Thyroid gland (tissue), 4 donors: ENCODE measurements around the gene PSMC3. TPM values are rescaled to one million over a fixed set of nuclear protein-coding genes. Genes with fewer than 3 reads are reported as not detected.

Experiments used
- DNase-seq, 2 donors: peaks; one replicate each; pipeline ENCODE4 v3.0.0-alpha.2; 2019
- H3K27ac ChIP-seq, 3 donors: fragments of 200-600 bp; sonication (generic); 1 replicate in 2 of 3; 2 replicates in 1 of 3; pipeline ENCODE4 v1.5.1; 2016 to 2019; ENCODE audit warnings: mild to moderate bottlenecking in 1 of 3, moderate library complexity in 1 of 3
- H3K27me3 ChIP-seq: fragments of 200-600 bp; sonication (generic); one replicate; pipeline ENCODE4 v1.5.1; 2019
- H3K36me3 ChIP-seq, 2 donors: fragments of 200-600 bp; sonication (generic); one replicate each; pipeline ENCODE4 v1.5.1; 2016 to 2019
- H3K4me1 ChIP-seq, 2 donors: fragments of 200-600 bp; sonication (generic); one replicate each; pipeline ENCODE4 v1.5.1; 2017 to 2019
- H3K4me3 ChIP-seq, 3 donors: fragments of 200-600 bp; sonication (generic); replicated peaks in 1 of 3; 1 replicate in 2 of 3; 2 replicates in 1 of 3; pipeline ENCODE4 v1.5.1; 2016; ENCODE audit warnings: mild to moderate bottlenecking in 1 of 3
- H3K9me3 ChIP-seq: fragments of 200-600 bp; sonication (generic); one replicate; pipeline ENCODE4 v1.5.1; 2017
- POLR2A ChIP-seq, 2 donors: fragments of 450-650 bp; IDR thresholded peaks; one replicate each; pipeline ENCODE4 v1.6.1; 2017; ENCODE audit warnings: antibody characterized with exemption in 2 of 2, mild to moderate bottlenecking in 2 of 2, moderate library complexity in 1 of 2
- WGBS, 2 donors: methylation state at CpG; one replicate each; pipeline ENCODE4 v1.1.5; 2017; 5-methylcytosine and 5-hydroxymethylcytosine counted together
- intact Hi-C: fragments of 100-400 bp; cut with DNase I; formaldehyde crosslinking; loops from one replicate; pipeline ENCODE4 v1.15.1; 2023
- total RNA-seq, 4 donors: library from RNA; depleted of rRNA; stranded (reverse); fragments of >200 nt; gene quantifications; one replicate each; pipeline ENCODE4 v1.2.3, GENCODE V29; 2016
- TF ChIP-seq, protein P1 (sequence below), 6 experiments: fragments of 200-600 bp in 3 of 6; fragments of 450-650 bp in 3 of 6; sonication (generic) in 3 of 6; IDR thresholded peaks; one replicate each; pipeline ENCODE4 v1.5.1; 2016 to 2019; ENCODE audit warnings: antibody characterized with exemption in 6 of 6, mild to moderate bottlenecking in 2 of 6, inconsistent platforms in 1 of 6, moderate library complexity in 1 of 6

Gene PSMC3
- total RNA-seq, 4 donors from 2014 or later, result 92.7 to 240 (median 123) TPM

DNA sequence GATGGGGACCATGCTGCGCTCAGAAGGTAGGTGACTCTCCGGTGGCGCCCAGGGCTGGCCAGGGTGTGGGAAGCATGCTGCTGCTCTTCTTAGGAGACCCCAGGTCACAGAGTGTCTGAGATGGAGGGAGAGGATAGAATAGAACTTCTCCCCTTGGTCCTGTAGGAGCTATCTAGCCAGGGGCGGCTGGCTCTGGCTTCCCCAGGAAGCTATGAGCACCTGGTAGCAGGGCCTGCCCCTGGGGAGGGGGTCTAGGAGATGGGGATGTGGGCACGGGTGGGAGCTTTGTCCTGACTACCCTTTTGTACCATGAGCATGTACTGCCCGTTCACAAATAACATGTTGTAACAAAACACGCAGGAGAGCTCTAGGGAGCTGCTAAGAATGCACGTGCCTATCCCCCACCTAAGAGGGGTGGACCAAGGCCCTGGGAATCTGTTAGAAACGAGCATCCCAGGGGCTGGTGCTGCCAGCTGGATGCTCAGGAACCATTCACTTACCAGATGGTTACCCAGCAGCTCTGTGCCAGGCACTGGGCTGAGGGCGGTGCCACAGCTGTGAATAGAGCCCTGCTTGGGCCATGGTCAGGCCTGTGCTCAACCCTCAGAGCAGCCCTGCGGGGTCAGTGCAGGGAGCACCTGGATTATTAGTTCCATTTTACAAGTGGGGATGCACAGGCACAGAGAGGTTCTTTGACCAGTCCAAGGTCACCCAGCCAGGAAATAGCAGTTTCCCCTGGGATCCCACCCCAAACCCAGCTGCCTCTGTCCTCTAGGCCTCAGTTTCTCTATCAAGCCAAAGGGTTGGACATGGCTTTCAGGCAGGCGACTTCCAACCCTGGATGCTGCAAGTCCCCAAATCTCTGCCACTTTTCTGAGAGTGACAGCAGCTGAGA, 15.6 kb downstream of the PSMC3 start:
- Histone ChIP-seq H3K27ac (peak overlapping the region in 2 of 3 donors; percentile 33 to 93), H3K4me3 (no peak overlapping the region), H3K4me1 (peaks cover 26 to 39% of the 10 kb centered on the region in 2 donors), H3K9me3 (no peaks in the 10 kb centered on the region), H3K27me3 (no peaks in the 10 kb centered on the region), H3K36me3 (peaks cover 16 to 21% of the 10 kb centered on the region in 2 donors)
- intact Hi-C loops, result no loop called here
- TF ChIP-seq, protein P1, sequence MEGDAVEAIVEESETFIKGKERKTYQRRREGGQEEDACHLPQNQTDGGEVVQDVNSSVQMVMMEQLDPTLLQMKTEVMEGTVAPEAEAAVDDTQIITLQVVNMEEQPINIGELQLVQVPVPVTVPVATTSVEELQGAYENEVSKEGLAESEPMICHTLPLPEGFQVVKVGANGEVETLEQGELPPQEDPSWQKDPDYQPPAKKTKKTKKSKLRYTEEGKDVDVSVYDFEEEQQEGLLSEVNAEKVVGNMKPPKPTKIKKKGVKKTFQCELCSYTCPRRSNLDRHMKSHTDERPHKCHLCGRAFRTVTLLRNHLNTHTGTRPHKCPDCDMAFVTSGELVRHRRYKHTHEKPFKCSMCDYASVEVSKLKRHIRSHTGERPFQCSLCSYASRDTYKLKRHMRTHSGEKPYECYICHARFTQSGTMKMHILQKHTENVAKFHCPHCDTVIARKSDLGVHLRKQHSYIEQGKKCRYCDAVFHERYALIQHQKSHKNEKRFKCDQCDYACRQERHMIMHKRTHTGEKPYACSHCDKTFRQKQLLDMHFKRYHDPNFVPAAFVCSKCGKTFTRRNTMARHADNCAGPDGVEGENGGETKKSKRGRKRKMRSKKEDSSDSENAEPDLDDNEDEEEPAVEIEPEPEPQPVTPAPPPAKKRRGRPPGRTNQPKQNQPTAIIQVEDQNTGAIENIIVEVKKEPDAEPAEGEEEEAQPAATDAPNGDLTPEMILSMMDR (IDR thresholded peaks at IDR 0.05), result no peak
- no peak for TF ChIP-seq POLR2A (IDR thresholded peaks at IDR 0.05)
- DNase-seq, result no peak
- WGBS, 2 donors, result 72 to 81% methylated on average over 9 to 10 of the region's 12 CpGs

DNA sequence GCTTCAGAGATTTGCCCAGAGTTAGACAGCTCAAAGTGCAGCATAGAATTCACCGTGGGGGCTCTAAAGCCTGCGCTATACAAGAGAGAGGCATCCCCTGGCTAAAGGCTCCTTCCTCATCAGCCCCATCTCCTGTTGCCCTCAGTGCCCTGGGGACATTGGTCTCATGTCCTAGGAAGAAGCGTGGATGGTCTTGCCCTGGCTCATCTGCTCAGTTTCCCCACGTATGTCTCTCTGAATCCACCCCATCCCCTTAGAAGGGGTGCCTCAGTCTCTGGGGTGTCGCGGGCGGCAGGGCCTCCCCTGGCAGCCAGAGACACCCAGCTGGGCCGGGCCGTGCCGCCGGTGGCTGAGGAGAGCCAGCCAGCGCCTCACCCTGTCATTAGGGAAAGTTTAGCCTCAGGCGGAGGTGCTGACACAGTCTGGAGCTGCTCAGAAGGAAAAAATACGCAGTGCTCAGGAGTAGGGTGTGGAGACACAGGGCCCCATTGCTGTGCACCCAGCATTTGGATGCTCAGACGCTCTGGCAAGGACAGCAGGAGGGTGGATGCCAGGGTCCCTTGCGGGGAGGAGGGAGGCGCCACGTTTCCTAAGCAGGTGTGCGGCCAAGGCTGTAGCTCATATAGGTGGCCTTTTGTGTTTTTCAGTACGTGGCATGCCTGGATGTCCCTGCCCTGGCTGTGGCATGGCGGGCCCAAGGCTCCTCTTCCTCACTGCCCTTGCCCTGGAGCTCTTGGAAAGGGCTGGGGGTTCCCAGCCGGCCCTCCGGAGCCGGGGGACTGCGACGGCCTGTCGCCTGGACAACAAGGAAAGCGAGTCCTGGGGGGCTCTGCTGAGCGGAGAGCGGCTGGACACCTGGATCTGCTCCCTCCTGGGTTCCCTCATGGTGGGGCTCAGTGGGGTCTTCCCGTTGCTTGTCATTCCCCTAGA, 16.5 kb downstream of the PSMC3 start:
- 81 to 89% methylated on average over 15 to 21 of the region's 31 CpGs for WGBS, 2 donors
- peaks cover 22 to 32% of the 10 kb centered on the region in 2 donors for H3K4me1 ChIP-seq
- H3K36me3 ChIP-seq, result peaks cover 14% of the 10 kb centered on the region in 2 donors
- no peak for DNase-seq
- H3K27me3 ChIP-seq, result no peaks in the 10 kb centered on the region
- peak overlapping the region; percentile 83 to 93 (median 89) for H3K27ac ChIP-seq
- intact Hi-C loops, result no loop called here
- TF ChIP-seq, protein P1 (IDR thresholded peaks at IDR 0.05), result no peak
- no peak for TF ChIP-seq POLR2A (IDR thresholded peaks at IDR 0.05)
- no peaks in the 10 kb centered on the region for H3K9me3 ChIP-seq
- H3K4me3 ChIP-seq, result peak overlapping the region in 1 of 3 donors; percentile 61

DNA sequence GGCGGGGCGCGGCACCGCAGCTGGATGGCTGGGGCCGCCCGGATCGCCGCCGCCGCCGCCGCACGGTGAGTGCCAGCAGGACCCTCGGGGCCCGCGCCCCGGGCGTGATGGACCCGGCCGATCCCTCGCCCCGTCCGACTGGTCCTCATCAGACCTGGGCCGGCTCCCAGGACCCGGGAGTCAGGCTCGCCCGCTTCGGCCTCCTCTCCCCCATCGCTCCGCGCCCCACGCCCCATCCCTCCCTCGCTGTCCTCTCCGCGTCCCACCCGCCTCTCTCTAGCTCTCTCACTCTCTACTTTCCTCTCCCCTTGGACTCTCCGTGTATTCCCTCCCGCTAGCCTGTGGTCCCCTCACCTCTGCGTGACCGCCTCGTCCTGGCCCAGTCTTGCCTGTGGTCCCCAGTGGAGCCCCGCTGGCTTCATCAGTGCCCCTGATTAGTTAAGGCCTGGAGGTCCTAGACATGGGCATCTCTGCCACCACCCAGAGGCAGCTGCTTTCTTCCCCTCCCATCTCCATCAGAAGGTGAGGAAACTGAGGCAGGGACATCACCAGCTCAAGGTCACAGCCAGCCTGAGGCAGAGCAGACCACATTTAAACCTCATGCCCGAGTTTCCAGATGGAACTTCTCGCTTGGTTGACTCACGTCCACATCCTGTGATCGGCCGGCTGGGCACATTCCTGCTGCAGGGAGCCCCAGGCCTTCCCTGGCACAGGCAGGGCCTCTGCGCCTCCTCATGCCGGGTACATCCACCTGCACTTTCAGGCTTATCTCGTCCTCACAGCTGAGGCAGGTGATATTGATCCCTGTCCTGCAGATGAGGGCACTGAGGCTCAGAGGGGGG, 17.4 kb downstream of the PSMC3 start:
- TF ChIP-seq, protein P1 (IDR thresholded peaks at IDR 0.05), result no peak
- TF ChIP-seq POLR2A (IDR thresholded peaks at IDR 0.05), result no peak
- 4% methylated on average over 19 to 29 of the region's 50 CpGs for WGBS, 2 donors
- H3K27ac ChIP-seq, result peak overlapping the region; percentile 83 to 93 (median 89)
- no peaks in the 10 kb centered on the region for H3K27me3 ChIP-seq
- no peaks in the 10 kb centered on the region for H3K9me3 ChIP-seq
- H3K4me3 ChIP-seq, result peak overlapping the region; percentile 29 to 84 (median 61)
- intact Hi-C loops, result no loop called here
- peaks cover 22 to 32% of the 10 kb centered on the region in 2 donors for H3K4me1 ChIP-seq
- peak; percentile 71 to 79 for DNase-seq
- H3K36me3 ChIP-seq, result peaks cover 5 to 6% of the 10 kb centered on the region in 2 donors

DNA sequence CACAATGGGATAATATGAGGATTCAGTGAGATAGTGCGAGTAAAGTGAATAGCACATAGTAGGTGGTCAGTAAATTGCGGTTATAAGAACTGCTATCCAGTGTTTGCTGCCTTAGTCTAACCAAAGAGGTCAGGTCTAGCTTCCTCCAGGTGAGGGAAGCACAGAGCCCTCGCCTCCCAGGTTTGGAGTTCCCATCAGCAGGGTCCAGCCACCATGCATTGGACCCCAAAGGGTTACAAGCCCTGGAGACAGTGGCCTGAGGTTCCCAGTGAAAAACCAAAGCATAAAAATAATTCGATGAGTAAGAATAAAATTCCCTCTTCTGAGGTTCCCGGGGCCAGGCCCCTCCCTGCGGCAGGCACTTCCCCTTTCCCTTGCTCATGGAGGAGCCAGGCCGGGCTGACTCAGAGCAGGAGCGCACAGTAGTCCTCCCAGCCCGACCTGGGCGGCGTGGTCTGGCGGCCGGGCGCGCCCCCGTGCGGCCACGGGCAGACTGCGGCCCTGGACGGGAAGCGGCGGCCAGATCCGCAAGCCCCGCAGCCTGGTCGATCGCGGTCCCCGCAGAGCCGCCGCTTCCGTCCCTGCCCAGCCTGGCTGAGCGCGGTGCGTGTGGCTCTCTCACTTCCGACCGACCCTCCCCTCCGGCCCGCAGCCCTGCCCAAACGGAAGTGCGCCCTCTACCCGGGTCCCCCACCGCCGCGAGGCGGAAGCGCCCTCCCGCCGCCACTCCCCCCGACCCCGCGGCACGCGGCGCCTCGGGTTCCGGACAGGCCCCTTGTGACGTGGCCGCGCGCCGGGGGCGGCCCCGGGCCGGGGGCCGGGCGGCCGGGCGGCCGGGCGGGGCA, 18.3 kb downstream of the PSMC3 start, which contains the start of gene SLC39A13:
TSS of gene SLC39A13 (plus strand) at position 845 of the 845 bp plus-strand sequence. CDS start 1,505 bp downstream, outside the sequence.
- Histone ChIP-seq H3K36me3 (no peaks in the 10 kb centered on the region), H3K27me3 (no peaks in the 10 kb centered on the region), H3K27ac (peak within 1 kb of the TSS; percentile 87 to 96 (median 95)), H3K4me3 (peak within 1 kb of the TSS; percentile 29 to 84 (median 61)), H3K9me3 (no peaks in the 10 kb centered on the region), H3K4me1 (peaks cover 22 to 32% of the 10 kb centered on the region in 2 donors)
- intact Hi-C loops, result no loop called here
- peak in 1 of 2 donors; percentile 92 for TF ChIP-seq POLR2A (IDR thresholded peaks at IDR 0.05)
- TF ChIP-seq, protein P1 (IDR thresholded peaks at IDR 0.05), result peak; percentile 42 to 96 (median 76)
- WGBS, 2 donors, result 2 to 14% methylated on average over 5 to 39 of the region's 70 CpGs
- DNase-seq, result peak; percentile 92 to 94
